Nephron progenitor cell (in vitro differentiated cells): Measurements from ENCODE around the gene SYAP1.

ENCODE experiments used
- DNase-seq: peaks from one replicate; pipeline ENCODE4 v3.0.0; 2021
- H3K27ac Mint-ChIP-seq: 2 replicates; pipeline ENCODE4 v1.8.0; 2021; ENCODE audit warnings: mild to moderate bottlenecking, moderate library complexity, mixed read lengths
- H3K27me3 Mint-ChIP-seq: 2 replicates; pipeline ENCODE4 v1.8.0; 2021; ENCODE audit warnings: mild to moderate bottlenecking, low read depth, mixed read lengths; ENCODE audit not compliant: poor library complexity
- H3K36me3 Mint-ChIP-seq: 2 replicates; pipeline ENCODE4 v1.8.0; 2021; ENCODE audit warnings: low read depth, mixed read lengths
- H3K4me1 Mint-ChIP-seq: 2 replicates; pipeline ENCODE4 v1.8.0; 2021; ENCODE audit warnings: mixed read lengths
- H3K4me3 Mint-ChIP-seq: 2 replicates; pipeline ENCODE4 v1.8.0; 2021; ENCODE audit warnings: mild to moderate bottlenecking, moderate library complexity, mixed read lengths
- H3K9me3 Mint-ChIP-seq: 2 replicates; pipeline ENCODE4 v1.8.0; 2021; ENCODE audit warnings: mild to moderate bottlenecking, moderate library complexity, mixed read lengths
- TF ChIP-seq, protein P1 (sequence below): fragments of 200-600 bp; sonication (generic); IDR thresholded peaks from 2 replicates; pipeline ENCODE4 v1.5.0; 2021; ENCODE audit warnings: antibody characterized with exemption

Gene SYAP1, protein sequence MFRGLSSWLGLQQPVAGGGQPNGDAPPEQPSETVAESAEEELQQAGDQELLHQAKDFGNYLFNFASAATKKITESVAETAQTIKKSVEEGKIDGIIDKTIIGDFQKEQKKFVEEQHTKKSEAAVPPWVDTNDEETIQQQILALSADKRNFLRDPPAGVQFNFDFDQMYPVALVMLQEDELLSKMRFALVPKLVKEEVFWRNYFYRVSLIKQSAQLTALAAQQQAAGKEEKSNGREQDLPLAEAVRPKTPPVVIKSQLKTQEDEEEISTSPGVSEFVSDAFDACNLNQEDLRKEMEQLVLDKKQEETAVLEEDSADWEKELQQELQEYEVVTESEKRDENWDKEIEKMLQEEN

DNA sequence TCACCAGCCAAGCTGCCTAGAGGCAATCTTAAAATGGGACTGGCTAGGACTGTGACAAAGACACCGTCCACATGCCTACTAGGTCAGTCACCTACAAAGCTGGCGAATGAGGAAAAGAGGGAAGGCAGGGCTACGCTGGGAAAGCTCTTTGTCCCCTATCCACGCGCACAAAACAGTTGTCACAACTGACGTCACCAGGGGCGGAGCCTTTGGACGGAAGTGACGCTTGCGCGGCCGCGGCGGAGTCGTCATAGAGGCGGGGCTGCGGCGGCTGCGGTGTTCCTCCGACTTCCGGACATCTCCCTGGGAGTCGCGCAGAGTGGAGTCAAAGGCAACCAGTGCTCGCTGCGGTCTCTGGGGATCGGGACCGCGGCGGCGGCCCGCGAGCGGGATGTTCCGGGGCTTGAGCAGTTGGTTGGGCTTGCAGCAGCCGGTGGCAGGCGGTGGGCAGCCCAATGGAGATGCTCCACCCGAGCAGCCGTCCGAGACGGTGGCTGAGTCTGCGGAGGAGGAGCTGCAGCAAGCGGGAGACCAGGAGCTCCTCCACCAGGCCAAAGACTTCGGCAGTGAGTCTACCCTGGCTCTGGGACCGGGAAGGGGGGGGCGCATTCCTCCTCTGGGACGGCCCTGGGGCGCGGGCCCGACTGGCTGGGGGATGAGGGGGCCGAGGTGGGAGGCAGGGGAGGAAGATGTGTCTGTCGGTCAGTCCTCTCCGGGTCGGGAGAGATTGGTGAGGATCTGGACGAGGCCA, at the start of gene SYAP1:
Gene SYAP1, plus strand, starts transcription at position 279 of the 751 bp plus-strand sequence. Its CDS starts 113 bp downstream, at position 392.
- H3K4me1 Mint-ChIP-seq, result peaks cover 57% of the 10 kb centered on the region
- H3K27me3 Mint-ChIP-seq, result peaks cover 3% of the 10 kb centered on the region
- peak within 1 kb of the TSS; percentile 94 for H3K4me3 Mint-ChIP-seq
- TF ChIP-seq, protein P1, sequence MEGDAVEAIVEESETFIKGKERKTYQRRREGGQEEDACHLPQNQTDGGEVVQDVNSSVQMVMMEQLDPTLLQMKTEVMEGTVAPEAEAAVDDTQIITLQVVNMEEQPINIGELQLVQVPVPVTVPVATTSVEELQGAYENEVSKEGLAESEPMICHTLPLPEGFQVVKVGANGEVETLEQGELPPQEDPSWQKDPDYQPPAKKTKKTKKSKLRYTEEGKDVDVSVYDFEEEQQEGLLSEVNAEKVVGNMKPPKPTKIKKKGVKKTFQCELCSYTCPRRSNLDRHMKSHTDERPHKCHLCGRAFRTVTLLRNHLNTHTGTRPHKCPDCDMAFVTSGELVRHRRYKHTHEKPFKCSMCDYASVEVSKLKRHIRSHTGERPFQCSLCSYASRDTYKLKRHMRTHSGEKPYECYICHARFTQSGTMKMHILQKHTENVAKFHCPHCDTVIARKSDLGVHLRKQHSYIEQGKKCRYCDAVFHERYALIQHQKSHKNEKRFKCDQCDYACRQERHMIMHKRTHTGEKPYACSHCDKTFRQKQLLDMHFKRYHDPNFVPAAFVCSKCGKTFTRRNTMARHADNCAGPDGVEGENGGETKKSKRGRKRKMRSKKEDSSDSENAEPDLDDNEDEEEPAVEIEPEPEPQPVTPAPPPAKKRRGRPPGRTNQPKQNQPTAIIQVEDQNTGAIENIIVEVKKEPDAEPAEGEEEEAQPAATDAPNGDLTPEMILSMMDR, result no peak
- H3K36me3 Mint-ChIP-seq, result peaks cover 35% of the 10 kb centered on the region
- peak; percentile 99 for DNase-seq
- H3K27ac Mint-ChIP-seq, result peak within 1 kb of the TSS; percentile 100
- no peaks in the 10 kb centered on the region for H3K9me3 Mint-ChIP-seq

DNA sequence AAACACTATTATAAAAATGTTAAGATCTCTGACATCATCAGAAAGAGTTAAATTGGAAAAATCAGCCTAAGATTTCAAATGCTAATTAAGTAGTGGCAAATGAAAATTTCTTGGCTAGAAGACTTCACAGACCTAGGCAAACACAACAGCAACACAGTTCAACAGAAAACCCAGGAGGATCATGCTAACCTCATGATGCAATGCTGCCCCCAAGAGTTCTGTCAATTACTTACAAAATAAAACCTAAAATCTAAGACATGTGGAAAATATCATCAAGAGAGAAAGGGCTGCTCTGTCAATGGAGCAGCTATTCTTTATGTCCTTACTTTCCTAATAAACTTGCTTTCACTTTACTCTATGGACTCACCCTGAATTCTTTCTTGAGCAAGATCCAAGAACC, 48.4 kb upstream of the SYAP1 start:
- DNase-seq, result peak; percentile 6
- TF ChIP-seq, protein P1, result peak; percentile 33
- Mint-ChIP-seq H3K4me3 (no peak overlapping the region), H3K27me3 (no peaks in the 10 kb centered on the region), H3K27ac (no peak overlapping the region), H3K36me3 (peaks cover 84% of the 10 kb centered on the region), H3K4me1 (no peaks in the 10 kb centered on the region), H3K9me3 (no peaks in the 10 kb centered on the region)

DNA sequence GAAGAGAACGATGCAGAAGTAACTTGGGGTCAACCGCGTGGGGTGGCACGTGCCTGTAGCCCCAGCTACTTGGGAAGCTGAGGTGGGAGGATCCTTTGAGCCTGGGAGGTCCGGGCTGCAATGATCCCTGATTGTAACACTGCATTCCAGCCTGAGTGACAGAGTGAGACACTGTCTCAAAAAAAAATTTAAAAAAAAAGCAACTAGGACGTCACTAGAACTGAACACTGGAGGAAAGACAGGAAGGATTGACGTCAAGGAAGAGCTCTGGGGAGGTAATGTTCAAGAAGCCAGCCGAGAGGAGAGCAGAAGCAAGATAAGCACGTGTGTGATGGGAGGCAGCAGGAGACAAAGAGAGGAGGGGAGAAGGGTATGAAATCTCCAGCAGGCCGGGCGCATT, 40.7 kb upstream of the SYAP1 start:
- Mint-ChIP-seq H3K4me1 (no peaks in the 10 kb centered on the region), H3K36me3 (peaks cover 90% of the 10 kb centered on the region), H3K27me3 (no peaks in the 10 kb centered on the region), H3K4me3 (no peak overlapping the region), H3K9me3 (no peaks in the 10 kb centered on the region), H3K27ac (peak overlapping the region; percentile 63)
- DNase-seq, result no peak
- TF ChIP-seq, protein P1, result no peak

DNA sequence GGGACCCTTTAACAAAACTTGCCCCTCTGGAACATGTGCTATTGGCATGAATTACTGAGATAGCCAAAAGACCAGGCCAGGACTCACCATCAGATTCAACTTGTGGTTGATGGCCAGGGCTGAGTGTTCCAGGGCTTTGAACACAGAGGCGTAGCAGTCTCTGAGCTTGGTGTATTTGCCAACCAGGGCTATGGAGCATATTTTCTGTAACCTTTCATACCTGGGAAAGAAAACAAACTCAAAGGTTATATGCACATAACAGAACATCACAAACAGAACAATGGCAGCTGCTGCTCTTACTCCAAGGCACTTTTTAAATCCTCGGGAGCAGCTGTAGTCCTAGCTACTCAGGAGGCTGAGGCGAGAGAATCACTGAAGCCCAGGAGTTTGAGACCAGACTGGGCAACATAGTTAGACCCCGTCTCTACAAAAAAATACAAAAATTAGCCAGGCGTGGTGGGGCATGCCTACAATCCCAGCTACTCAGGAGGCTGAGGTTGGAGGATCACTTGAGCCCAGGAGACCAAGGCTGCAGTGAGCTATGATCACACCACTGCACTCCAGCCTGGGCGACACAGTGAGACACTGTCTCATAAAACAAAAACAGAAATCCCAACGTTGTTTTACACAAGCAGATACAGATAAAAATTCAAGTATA, 36.3 kb upstream of the SYAP1 start:
- no peak for DNase-seq
- Mint-ChIP-seq H3K27ac (no peak overlapping the region), H3K27me3 (no peaks in the 10 kb centered on the region)

DNA sequence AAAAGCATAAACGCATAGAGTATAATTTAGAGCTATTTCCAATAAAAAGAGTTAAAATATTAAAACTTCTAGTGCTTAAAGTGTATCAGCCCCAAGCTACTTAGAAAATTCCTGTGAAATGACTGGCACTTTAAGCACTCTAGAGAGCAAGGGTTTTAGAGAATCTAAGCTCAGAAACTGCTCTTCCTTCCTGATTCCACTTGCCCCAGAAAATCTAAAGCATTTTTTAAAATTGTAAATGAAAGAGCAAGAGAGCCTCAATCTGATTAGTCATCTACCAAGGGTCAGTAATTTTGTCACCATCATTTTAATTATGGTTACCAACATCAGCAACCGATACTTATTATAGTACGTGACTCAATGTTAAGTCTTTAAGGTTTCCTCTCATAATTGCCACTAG, 31.9 kb upstream of the SYAP1 start:
- Mint-ChIP-seq H3K36me3 (peaks cover 82% of the 10 kb centered on the region), H3K4me1 (peaks cover 6% of the 10 kb centered on the region), H3K27ac (no peak overlapping the region), H3K27me3 (no peaks in the 10 kb centered on the region), H3K9me3 (no peaks in the 10 kb centered on the region), H3K4me3 (no peak overlapping the region)
- DNase-seq, result no peak
- TF ChIP-seq, protein P1, result no peak

More for the DNA sequence above, 36.3 kb upstream of the SYAP1 start:
- Mint-ChIP-seq H3K4me3 (no peak overlapping the region), H3K36me3 (peaks cover 86% of the 10 kb centered on the region), H3K4me1 (no peaks in the 10 kb centered on the region), H3K9me3 (no peaks in the 10 kb centered on the region)
- TF ChIP-seq, protein P1, result no peak
